WERI-Rb-1 (cell line): ENCODE data around the gene TMIGD1.
A peak's percentile ranks its signal among the peaks of the same experiment; 100 is the strongest.

Experiments used
- DNase-seq: peaks from one replicate; pipeline ENCODE4 v3.0.0-alpha.2; 2020
- H3K27ac ChIP-seq: fragments of 250-450 bp; sonication (Bioruptor Pico); 2 replicates; pipeline ENCODE4 v1.5.1; 2020; ENCODE audit warnings: mild to moderate bottlenecking, moderate library complexity
- H3K27me3 ChIP-seq: fragments of 250-450 bp; sonication (Bioruptor Pico); 2 replicates; pipeline ENCODE4 v1.5.1; 2021; ENCODE audit warnings: mild to moderate bottlenecking, low read depth, moderate library complexity; ENCODE audit not compliant: insufficient read depth, severe bottlenecking
- H3K36me3 ChIP-seq: fragments of 250-450 bp; sonication (Bioruptor Pico); 2 replicates; pipeline ENCODE4 v1.5.1; 2020; ENCODE audit warnings: mild to moderate bottlenecking, moderate library complexity
- H3K4me3 ChIP-seq: 2 replicates; pipeline ENCODE4 v1.5.1; 2011; ENCODE audit warnings: low read depth, mild to moderate bottlenecking, control low read depth, low read length
- H3K9me3 ChIP-seq: fragments of 250-450 bp; sonication (Bioruptor Pico); 2 replicates; pipeline ENCODE4 v1.5.1; 2021; ENCODE audit warnings: mild to moderate bottlenecking, moderate library complexity; ENCODE audit not compliant: severe bottlenecking
- CTCF ChIP-seq: IDR thresholded peaks from 2 replicates; pipeline ENCODE4 v1.5.1; 2011; ENCODE audit warnings: low read depth, mild to moderate bottlenecking, control low read depth, inconsistent platforms, low read length

Gene TMIGD1

GRCh38 chr17:30375661-30376060, 41.8 kb upstream of the TMIGD1 start:
- H3K27ac ChIP-seq: no peak overlapping the region
- H3K36me3 ChIP-seq: peaks cover 4% of the 10 kb centered on the region
- DNase-seq: no peak
- H3K9me3 ChIP-seq: no peaks in the 10 kb centered on the region
- no peaks in the 10 kb centered on the region for H3K27me3 ChIP-seq
- H3K4me3 ChIP-seq: no peak overlapping the region
- no peak for TF ChIP-seq CTCF

- H3K36me3 ChIP-seq: no peaks in the 10 kb centered on the region
- TF ChIP-seq CTCF: peak; percentile 29; the same call in 1 of the 2 replicates
- H3K4me3 ChIP-seq: no peak overlapping the region
- no peaks in the 10 kb centered on the region for H3K27me3 ChIP-seq
- no peak for DNase-seq
- H3K27ac ChIP-seq: no peak overlapping the region
- H3K9me3 ChIP-seq: no peaks in the 10 kb centered on the region
Measured at GRCh38 chr17:30372755-30373154, 38.9 kb upstream of the TMIGD1 start.

- DNase-seq: no peak
- H3K27ac ChIP-seq: no peak overlapping the region
- no peaks in the 10 kb centered on the region for H3K36me3 ChIP-seq
- no peaks in the 10 kb centered on the region for H3K27me3 ChIP-seq
- no peak for TF ChIP-seq CTCF
- no peak overlapping the region for H3K4me3 ChIP-seq
- peaks cover 1% of the 10 kb centered on the region for H3K9me3 ChIP-seq
Measured at GRCh38 chr17:30369995-30370394, 36.1 kb upstream of the TMIGD1 start.

GRCh38 chr17:30368912-30369720, 35.3 kb upstream of the TMIGD1 start:
- no peak for DNase-seq
- Histone ChIP-seq H3K36me3 (no peaks in the 10 kb centered on the region), H3K9me3 (peaks cover 3% of the 10 kb centered on the region), H3K27me3 (no peaks in the 10 kb centered on the region), H3K27ac (no peak overlapping the region), H3K4me3 (no peak overlapping the region)
- no peak for TF ChIP-seq CTCF

GRCh38 chr17:30366536-30366935, 32.7 kb upstream of the TMIGD1 start:
- no peak overlapping the region for H3K4me3 ChIP-seq
- peaks cover 8% of the 10 kb centered on the region for H3K9me3 ChIP-seq
- TF ChIP-seq CTCF: no peak
- no peak for DNase-seq
- no peaks in the 10 kb centered on the region for H3K36me3 ChIP-seq
- no peak overlapping the region for H3K27ac ChIP-seq
- H3K27me3 ChIP-seq: no peaks in the 10 kb centered on the region
